ENCODE data around the gene RALY.

RALY gene

DNA sequence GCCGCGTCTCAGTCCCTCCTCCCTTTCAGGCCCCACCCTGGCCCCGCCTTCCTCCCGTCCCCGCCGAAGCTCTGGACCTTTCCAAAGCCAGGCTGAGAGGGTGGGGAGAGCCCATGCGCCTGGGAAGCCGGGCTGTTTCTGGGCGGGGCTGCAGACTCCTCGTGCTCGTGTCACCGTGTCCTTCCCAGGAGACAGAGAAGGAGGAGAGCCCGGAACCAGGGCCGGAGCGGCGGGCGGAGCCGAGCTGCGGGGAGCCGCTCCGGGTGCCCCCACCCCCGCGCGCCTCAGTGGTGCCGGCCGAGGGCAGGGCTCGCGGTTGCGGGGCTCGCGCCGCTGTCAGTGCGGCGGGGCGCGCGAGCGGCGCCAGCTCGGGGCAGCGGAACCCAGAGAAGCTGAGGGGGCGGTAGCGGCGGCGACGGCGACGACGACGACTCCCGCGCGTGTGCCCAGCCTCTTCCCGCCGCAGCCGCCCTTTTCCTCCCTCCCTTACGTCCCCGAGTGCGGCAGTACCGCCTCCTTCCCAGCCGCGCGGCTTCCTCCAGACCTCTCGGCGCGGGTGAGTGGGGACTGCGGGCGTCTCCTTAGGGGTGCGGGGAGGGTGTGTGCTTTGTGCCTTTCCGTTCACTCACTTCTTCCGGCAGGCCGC is at the start of gene RALY:
Gene RALY (plus strand): TSS at position 336 of the 646 bp plus-strand sequence. CDS start 78,164 bp downstream, outside the sequence.
- DNase-seq: no peak

DNA sequence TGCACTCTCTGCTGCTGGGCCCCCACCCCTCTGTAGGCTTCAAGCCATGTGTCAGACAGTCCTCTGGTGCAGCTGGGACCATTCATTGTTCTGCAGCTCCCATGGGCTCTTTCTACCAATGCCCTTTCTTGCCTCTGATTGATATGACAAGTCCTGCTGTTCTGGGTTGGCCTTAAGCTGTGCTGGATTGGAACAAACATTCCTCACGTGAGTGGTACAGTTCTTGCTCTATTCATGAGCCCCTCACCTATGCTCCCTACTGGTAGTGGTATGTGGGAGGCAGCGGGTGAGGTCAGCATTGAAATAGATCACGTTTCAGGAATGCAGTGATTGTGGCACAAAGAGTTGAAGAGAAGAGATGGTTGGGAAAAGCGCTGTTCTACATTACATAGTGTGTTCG is 48.8 kb upstream of the RALY start:
- DNase-seq: no peak

DNA sequence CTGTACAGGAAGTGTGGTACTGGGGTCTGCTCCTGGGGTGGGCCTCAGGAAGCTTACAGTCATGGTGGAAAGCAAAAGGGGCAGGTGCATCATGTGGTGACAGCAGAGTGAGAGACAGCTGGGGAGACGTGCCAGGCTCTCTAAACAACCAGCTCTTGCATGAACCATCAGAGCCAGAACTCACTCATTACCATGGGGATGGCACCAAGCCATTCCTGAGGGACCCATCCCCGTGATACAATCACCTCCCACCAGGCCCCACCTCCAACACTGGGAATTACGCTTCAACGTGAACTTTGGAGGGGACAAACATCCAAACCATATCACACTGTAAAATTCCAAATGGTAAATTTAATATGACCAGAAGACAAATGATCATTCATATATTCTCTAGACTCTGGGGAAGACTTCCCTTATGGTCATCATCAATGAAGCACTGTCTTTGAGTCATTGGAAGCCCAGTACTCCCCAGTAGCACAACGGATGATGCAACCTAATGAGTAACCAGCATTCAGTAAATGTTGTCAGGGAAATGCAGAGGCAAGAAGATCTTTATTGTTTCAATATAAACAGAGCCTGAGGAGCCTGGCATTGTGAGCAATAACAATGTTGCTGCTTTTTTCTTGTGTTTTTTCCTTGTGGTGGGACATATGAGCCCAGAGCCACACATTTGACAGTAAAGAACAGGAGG is 48.2 kb upstream of the RALY start:
- no peak for DNase-seq

DNA sequence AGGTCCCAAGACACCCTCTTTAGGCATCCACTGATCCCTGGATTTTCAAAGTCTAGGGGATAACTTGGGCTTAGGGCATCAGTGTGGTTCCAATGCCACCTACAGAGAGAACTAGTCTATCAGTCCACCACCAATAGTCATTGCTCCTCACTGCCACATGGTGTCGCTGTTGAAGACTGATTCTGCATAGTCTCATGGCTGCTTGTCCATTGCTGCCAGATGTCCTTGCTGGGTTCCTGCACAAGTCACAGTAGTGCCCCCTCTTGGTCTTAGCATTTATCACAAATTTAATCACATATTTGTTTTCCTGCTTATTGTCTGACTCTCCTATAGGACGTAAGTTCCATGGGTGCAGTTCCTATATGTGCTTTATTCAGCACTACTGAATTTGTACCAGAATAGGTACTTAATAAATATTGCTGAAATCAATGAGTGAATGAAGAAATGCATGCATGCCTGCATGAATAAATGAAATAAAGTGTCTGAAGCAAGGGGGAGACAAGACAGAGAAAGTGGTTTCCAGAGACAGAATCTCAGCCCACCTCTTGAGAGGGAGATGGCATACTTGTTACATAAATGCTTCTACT is 45.9 kb upstream of the RALY start:
- peak; percentile 47 to 81 for DNase-seq

DNA sequence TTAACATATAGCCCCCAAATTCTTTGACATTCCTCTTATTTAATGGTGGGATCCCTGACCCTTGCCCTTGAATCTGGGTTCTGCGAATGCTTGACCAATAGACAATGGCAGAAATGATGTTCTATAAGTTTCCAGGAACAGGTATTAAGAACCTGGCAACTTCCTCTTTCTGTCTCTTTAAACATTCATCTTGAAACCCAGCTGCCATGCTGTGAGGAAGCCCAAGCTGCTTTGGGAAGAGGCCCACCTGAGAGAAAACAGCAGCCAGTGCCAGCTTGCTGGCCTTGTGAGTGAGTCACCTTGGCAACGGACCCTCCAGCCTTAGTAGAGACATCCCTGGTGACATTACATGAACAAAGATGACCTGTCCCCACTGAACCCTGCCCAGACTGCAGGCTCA is 45.2 kb upstream of the RALY start:
- no peak for DNase-seq

DNA sequence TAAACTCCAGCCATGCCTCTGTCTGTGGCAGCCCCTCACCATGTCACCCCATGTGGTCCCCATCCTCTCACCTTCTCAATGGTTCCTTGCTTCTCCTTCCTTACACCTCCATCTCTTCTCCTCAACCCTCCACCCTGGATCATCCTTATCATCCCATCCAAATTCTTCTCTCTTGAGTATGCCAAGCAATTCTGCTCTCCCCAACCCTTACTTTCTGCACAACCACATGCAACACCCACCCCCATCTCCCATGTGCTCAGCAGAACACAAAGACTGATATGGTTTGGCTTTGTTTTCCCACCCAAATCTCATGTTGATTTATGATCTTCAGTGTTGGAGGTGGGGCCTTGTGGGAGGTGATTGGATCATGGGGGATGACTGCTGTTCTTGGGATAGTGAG is 42.5 kb upstream of the RALY start:
- DNase-seq: no peak

DNA sequence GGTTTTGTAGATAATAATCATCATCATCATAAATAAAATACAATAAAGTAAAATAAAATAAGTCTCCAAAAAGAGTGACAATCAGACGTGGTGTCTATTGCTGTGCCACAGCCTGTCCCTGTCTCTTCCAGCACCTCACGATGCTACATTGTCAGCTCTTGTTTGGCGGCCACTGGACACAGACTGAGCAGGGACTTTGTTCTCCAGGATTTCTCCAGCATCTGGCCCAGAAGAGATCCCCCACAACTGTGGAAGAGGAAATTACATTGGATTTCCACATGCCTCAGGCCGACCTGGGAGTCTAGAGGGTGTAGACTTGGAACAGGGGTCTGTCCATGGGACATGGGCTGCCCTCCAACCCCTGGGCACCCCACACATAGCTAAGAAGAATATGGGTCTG is 39.2 kb upstream of the RALY start:
- no peak for DNase-seq

DNA sequence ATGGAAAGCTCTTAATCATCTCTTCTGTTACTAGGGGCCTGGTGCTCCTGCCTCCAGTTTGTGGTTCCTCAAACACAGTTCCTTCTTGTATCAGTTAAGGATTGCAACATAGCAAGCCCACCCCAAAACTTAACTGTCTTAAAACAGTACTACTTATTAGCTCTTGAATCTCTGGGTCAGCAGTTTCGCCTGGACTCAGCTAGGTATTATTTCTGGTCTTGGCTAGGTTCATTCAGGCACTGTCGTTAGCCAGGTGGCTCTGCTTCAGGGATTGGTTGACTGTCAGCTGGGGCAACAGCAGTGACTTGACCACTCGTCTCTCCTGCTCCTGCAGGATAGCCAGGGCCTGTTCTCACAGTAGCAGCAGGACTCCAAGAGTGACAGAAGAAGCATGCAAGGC is 30.0 kb upstream of the RALY start:
- DNase-seq: no peak

DNA sequence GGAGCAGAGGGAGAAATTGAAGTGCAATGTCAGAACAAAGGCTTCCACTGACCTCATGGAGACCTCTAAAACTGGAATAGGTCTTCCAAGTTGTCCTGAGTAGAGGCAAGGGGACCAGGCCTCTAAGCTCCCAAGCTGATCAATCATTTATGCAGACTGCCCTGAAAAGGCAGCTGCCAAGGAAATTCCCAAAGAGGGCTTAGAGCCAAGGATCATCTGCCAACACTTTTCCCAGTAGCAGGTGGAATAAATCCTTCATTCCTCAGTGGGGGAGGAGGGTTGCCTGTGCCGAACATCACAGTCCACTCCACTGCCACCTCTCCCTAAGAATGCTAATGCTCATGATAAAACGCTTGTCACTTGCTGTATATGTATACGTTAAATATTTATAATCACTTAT is 29.3 kb upstream of the RALY start:
- DNase-seq: no peak

DNA sequence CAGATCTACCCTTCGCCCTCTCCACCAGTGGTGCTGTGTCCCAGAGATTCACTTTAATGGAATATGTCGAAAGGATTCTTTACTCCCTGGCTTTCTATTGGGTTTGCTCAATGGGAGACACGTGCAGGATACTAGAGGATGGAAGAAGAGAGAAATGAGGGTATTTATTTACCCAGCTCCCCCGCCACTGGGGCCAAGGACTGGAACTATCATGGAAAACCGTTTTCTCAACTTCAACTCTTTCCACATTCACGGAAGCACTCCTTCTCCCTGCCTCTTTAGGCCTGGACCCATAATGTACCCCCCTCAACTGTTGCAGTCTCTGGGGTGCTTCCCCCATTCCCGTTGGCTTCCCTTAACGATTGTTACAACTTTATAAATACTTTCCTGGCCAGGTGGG is 26.6 kb upstream of the RALY start:
- no peak for DNase-seq

DNA sequence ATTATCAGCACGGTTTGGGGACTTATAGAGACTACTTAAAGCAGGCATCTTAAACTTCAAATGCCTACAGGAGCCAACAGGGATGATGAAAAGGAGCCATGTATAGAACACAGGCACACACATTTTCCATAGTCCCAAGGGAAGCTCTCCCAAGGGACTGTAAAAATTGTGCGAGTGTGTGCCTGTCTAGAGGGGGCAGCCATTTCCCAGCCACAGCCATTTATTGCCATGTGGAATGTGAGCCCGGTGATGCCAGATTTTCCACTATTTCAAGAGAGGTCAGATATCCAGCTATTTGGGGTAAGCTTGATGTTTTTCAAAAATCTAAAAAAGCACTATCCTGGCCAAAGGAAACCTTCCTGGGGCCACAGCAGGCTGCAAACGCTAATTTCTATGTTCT is 24.1 kb upstream of the RALY start:
- no peak for DNase-seq

DNA sequence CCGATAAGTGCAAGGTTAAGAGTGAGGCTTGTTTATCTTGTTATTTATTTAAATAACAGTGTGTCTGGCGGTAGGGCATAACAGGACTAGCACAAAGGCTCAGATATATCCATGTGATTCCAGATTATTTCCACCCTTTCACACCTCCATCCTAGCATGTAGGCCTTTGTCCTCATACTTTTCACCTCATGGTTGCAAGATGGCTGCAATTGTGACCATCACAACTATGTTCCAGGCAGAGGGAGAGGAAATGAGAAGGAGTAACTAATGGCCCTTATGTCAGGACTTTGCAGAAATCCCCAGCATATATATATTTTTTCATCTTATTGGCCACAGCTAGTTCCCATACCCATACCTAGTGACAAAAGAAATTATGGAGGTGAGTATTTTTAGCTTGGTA is 23.5 kb upstream of the RALY start:
- DNase-seq: no peak

DNA sequence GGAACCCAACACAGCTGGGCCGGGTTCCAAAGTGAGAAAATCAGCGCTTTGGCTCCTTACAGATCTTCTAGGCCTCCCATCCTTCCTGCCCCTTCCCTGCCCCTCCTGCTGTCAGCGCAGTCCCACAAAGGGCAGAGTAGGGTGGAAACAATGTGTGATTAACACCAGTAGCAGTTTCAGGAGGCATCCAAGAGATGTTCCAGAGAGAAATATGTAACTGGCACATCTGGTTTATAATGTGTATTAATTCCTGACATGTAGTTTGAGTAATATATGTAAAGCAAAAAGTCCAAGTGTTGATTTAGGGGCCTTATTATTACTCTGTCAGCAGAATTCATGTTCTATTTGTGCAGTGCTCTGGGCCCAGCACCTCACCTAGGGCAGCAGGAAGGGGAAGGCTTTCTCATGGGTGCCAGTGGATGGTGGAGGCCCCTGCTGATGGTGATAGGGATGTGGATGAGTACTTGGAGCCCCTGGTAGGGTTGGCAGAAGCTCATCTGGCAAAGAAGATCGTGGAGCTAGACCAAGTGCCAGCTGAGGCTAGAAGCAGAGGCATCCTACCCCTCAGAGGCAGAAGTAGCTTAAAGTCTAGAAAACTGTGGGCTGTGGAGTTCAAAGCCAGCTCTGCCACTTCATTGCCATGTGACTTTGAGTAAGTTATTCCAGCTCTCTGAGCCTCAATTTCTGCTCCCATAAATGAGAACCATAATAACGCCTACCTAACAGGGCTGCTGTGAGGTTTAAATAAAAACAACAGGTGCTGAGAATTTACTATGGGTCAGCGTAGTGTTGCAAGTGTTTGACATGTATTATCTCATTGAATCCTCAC is 22.4 kb upstream of the RALY start:
- no peak for DNase-seq

DNA sequence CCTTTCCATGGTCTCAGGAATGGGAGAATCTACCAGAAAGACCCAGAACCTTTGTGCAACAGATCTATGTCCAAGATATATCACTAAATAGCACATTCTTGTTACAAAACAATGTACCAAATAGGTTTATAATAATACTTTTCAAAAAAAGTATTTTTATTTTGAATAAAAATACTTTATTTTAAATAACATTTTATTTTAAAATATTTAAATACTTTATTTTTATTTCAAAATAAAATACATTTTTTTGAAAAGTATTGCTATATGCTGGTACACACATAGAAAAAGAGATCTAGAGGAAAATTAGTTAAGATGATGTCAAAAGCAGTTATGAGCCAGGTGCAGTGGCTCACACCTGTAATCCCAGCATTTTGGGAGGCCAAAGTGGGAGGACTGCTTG is 16.8 kb upstream of the RALY start:
- DNase-seq: no peak

DNA sequence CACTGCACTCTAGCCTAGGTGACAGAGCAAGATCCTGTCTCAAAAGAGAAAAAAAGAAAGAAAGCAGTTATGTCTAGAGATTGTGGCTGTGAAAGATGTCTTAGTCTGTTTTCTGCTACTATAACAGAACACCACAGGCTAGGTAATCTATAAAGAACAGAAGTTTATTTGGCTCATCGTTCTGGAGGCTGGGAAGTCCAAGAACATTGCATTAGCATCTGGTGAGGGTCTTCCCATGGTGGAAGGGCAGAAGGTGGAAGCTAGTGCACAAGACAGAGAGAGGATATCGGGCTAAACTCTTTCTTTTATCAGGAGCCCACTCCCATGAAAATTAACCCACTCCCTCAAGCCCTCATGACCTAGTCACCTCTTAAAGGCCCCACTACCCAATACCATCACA is 16.2 kb upstream of the RALY start:
- DNase-seq: no peak

DNA sequence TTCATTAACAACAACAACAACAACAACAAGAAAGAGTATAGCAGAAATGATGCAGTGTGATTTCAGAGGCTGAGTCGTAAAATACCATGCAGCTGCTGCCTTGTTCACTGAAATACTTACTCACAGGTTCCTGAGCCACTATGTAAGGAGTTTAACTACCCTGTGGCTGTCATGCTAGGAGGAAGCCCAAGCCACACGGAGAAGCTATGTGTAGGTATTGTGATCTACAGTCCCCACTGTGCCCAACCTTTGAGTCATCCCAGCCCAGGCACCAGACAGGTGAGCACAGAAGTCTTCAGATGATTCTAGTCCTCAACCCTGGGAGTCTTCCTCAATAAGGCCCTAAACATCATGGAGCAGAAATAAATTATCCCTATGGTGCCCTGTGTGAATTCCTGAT is 14.6 kb upstream of the RALY start:
- DNase-seq: no peak

DNA sequence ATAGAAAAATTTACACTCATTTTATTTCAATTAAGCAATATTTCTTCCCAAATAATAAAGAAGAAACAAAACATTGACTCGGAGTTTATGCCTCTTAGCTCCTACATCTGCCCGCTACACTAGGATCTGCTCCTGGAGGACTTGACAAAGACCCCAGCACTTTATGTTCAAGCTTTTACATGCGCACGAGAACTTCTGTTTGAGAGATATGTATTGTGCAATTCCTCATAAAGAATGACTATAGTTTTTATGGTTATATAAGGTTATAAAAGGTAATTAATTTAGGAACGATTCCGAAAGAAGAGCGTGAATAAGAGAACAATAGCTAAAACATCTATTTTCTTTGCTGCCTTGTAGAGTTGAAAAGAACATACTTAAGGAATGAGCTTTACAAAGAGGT is 12.4 kb upstream of the RALY start:
- no peak for DNase-seq

DNA sequence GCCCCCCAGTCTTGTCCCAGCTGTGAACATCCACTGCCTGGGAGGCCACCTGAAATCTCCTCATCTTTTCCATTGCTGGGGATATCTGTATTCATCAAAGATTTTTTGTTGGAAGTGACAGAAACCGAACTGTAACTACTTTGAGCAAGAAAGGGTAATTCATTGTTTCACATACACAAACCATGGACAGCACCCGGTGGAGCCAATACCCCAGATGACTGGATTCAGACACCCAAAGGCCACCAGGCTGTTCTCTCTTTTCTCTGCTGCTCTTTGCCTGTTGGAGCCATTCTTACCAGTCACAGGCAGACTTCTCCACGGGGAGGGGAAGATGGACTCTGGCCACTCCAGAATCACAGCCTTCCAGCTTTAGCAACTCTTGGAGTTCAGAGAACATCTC is 11.7 kb upstream of the RALY start:
- DNase-seq: no peak

DNA sequence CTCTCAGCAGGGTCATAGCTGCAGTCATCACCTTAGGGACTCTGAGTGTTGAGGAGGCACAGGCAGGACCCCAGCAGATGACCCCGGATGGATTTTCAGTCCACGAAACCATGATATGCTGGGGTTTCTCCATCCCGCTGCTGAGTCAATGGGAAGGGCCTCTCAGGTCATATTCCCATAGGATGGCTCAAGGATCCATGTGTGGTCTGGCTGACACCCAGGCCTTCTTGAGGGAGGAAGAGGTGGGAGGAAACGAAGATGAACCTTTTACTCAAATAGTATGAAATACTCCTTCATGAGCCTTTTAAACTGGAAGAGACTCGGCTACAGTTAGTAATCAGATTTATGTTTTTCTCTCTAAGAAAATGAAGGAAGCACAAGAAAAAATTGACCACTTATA is 10.3 kb upstream of the RALY start:
- DNase-seq: no peak

DNA sequence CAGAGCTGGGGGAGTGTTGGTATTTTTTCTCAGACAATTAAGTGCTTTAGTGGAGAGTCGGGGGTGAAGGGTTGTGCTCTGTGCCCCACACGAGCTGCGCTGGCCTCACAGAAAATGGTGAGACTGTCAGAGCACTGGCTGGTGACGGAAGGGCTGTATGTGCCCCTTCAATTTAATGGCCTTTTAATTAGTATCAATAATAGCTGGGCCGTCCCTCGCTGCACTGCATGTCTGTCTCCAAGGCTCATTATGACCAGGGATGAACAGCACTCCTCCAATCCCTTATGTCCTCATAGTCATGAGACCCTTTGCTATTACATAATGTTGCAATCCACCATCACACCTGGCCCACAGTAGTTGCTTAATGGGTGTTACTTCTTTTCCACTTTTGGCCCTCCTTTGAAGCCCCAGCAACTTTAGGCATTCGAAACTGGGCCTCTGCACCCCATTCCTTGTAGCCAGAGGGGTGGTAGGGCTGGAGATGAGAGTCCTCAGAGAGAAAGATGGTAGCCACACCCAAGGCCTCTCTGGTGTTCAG is 9.5 kb upstream of the RALY start:
- no peak for DNase-seq

DNA sequence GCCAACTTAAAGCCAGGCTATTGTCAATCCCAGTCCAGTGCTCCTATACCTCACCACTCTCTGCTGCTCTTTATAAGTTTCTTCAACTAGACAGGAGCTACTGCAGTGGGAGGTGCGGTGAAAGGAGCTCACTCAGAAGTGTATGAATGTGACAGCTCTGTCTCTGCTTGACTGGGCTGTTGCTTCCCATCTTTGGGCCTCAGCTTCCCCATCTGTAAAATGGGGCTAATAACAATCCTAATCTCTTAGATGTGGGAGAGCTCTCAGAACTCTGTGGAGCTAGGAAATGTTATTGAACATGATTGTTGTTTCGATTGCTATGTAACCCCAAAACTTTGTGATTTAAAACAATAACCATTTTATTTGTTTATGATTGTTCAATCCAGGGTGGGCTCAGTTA is 8.4 kb upstream of the RALY start:
- DNase-seq: no peak

DNA sequence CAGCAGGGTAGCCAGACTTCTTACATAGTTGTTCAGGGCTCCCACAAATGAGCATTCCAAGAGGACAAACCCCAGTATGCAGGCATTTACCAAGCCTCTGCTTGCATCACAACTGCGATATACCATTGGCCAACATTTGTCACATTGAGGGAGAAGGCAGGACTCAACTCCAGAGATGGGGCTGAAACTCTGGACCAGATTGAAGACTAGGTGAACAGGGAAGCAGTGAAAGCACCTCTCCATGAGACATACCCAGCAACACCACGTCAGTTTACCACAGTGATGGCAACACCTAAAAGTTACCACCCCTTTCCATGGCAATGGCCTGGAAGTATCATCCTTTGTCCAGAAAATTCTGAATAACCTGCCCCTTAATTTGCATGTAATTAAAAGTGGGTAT is 7.9 kb upstream of the RALY start:
- DNase-seq: no peak

DNA sequence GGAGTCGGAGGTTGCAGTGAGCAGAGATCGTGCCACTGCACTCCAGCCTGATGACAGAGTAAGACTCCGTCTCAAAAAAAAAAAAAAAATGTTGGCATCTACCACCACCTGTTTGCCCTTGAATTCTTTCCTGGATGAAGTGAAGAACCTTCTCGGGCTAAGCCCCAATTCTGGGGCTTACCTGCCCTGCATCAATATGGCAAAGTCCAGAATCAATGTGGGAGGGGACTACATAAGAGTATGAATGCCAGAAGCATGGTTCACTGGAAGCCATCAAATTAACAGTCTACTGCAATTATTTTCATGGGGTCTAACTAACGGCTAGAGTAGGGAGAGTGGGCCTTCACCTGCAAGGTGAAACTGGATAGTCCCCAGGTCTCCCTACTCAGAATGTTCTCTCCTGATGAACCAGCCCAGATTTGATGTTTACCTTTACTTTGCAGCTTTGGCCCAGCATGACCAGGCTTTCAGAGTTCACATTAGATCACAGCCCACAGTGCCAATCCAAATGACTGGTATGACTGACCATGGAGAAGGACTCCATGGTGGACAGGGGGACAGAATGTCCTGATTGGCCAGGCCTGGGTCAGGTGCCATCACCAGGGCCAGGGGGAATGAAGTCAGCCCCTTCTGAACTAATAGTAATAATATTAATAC is 7.0 kb upstream of the RALY start:
- no peak for DNase-seq
